ENCODE measurements around the gene TTYH3.

The TTYH3 gene

GRCh38 chr7:2635148-2635668 lies 3.4 kb downstream of the TTYH3 start:
- DNase-seq (ENCODE audit: low read depth) = no peak

GRCh38 chr7:2635810-2636701 lies 4.3 kb downstream of the TTYH3 start:
- no peak for DNase-seq (ENCODE audit: low read depth)

- DNase-seq (ENCODE audit: low read depth) = no peak
Observed at GRCh38 chr7:2637066-2637471, 5.3 kb downstream of the TTYH3 start.

- no peak for DNase-seq (ENCODE audit: low read depth)
Observed at GRCh38 chr7:2637505-2638223, 5.9 kb downstream of the TTYH3 start.

GRCh38 chr7:2638224-2638991 lies 6.6 kb downstream of the TTYH3 start:
- no peak for DNase-seq (ENCODE audit: low read depth)

- DNase-seq (ENCODE audit: low read depth) = no peak
Observed at GRCh38 chr7:2639181-2639681, 7.4 kb downstream of the TTYH3 start.

- no peak for DNase-seq (ENCODE audit: low read depth)
Observed at GRCh38 chr7:2639695-2640481, 8.1 kb downstream of the TTYH3 start.

- no peak for DNase-seq (ENCODE audit: low read depth)
Observed at GRCh38 chr7:2640482-2640830, 8.7 kb downstream of the TTYH3 start.

- DNase-seq (ENCODE audit: low read depth) = no peak
Observed at GRCh38 chr7:2640846-2641316, 9.1 kb downstream of the TTYH3 start.

- no peak for DNase-seq (ENCODE audit: low read depth)
Observed at GRCh38 chr7:2641406-2642393, 9.9 kb downstream of the TTYH3 start.

GRCh38 chr7:2643386-2644219 lies 11.8 kb downstream of the TTYH3 start:
- DNase-seq (ENCODE audit: low read depth) = no peak

GRCh38 chr7:2644220-2644561 lies 12.4 kb downstream of the TTYH3 start:
- no peak for DNase-seq (ENCODE audit: low read depth)

GRCh38 chr7:2644562-2645273 lies 12.9 kb downstream of the TTYH3 start:
- no peak for DNase-seq (ENCODE audit: low read depth)

- DNase-seq (ENCODE audit: low read depth) = no peak
Observed at GRCh38 chr7:2645274-2645868, 13.6 kb downstream of the TTYH3 start.

- DNase-seq (ENCODE audit: low read depth) = no peak
Observed at GRCh38 chr7:2646336-2646679, 14.5 kb downstream of the TTYH3 start.

- DNase-seq (ENCODE audit: low read depth) = no peak
Observed at GRCh38 chr7:2646680-2647571, 15.1 kb downstream of the TTYH3 start.

GRCh38 chr7:2647594-2648172 lies 15.9 kb downstream of the TTYH3 start:
- no peak for DNase-seq (ENCODE audit: low read depth)

Measured in CMK (cell line).